SK-N-SH (cell line): Measurements from ENCODE around the gene OSBPL6. TPM values are rescaled to one million over a fixed set of nuclear protein-coding genes. Genes with fewer than 3 reads are reported as not detected.
"Not testable (repeated sequence)": the region's sequence is repeated elsewhere in the genome, so short reads cannot be mapped to it uniquely, and the experiment has no call there.

Source experiments
- CTCF ChIA-PET: fragments of 300-600, 350-600 bp; formaldehyde crosslinking; extraction: SDS; loops from one replicate; lab custom pipeline; 2021; lab: Yijun Ruan, JAX
- POLR2A ChIA-PET: fragments of 350-600 bp; sonication (Branson Sonifier 250); formaldehyde crosslinking; extraction: SDS; loops from one replicate; lab custom pipeline; 2020; ENCODE audit warnings: antibody characterized with exemption, inconsistent platforms; lab: Yijun Ruan, JAX
- DNase-seq: peaks from one replicate; pipeline ENCODE4 v3.0.0; 2012
- H2AFZ ChIP-seq: fragments of 200-600 bp; sonication (generic); 2 replicates; pipeline ENCODE4 v1.8.1; 2016; ENCODE audit warnings: antibody characterized with exemption, mild to moderate bottlenecking, low read depth
- H3F3A ChIP-seq: fragments of 200-600 bp; sonication (generic); replicated peaks from 2 replicates; pipeline ENCODE3; 2016; ENCODE audit warnings: antibody characterized with exemption, mild to moderate bottlenecking; ENCODE audit not compliant: insufficient read depth
- H3K27ac ChIP-seq, 2 experiments: fragments of 200-500 bp in 1 of 2; fragments of 200-600 bp in 1 of 2; sonication (Bioruptor generic) in 1 of 2; sonication (generic), shearing (Covaris generic) in 1 of 2; 2 replicates each; pipeline versions ENCODE4 v1.5.1 to v1.6.1; 2014 to 2016; ENCODE audit warnings: low read depth in 2 of 2, inconsistent platforms in 1 of 2, low read length in 1 of 2, mild to moderate bottlenecking in 1 of 2, mixed read lengths in 1 of 2
- H3K27me3 ChIP-seq: fragments of 200-600 bp; sonication (generic), shearing (Covaris generic); 2 replicates; pipeline ENCODE4 v1.6.1; 2016; ENCODE audit warnings: mixed run types; ENCODE audit not compliant: insufficient read depth
- H3K36me3 ChIP-seq, 2 experiments: fragments of 200-500 bp in 1 of 2; fragments of 200-600 bp in 1 of 2; sonication (Bioruptor generic) in 1 of 2; sonication (generic) in 1 of 2; replicated peaks in 1 of 2; 2 replicates each; pipeline versions ENCODE3 to v1.5.1; 2014 to 2016; ENCODE audit warnings: low read length in 1 of 2, mild to moderate bottlenecking in 1 of 2; ENCODE audit not compliant: insufficient read depth in 2 of 2, control insufficient read depth in 1 of 2
- H3K4me1 ChIP-seq, 2 experiments: fragments of 200-500 bp in 1 of 2; fragments of 200-600 bp in 1 of 2; sonication (Bioruptor generic) in 1 of 2; sonication (generic), shearing (Covaris generic) in 1 of 2; 2 replicates each; pipeline versions ENCODE4 v1.5.1 to v1.6.1; 2014 to 2016; ENCODE audit warnings: low read depth in 1 of 2, low read length in 1 of 2, mixed run types in 1 of 2; ENCODE audit not compliant: insufficient read depth in 2 of 2, control insufficient read depth in 1 of 2
- H3K4me2 ChIP-seq: fragments of 200-600 bp; sonication (generic), shearing (Covaris generic); 2 replicates; pipeline ENCODE4 v1.6.1; 2017; ENCODE audit warnings: mixed run types
- H3K4me3 ChIP-seq, 2 experiments: fragments of 200-500 bp in 1 of 2; fragments of 200-600 bp in 1 of 2; sonication (Bioruptor generic) in 1 of 2; sonication (generic), shearing (Covaris generic) in 1 of 2; 2 replicates each; pipeline versions ENCODE4 v1.5.1 to v1.8.1; 2014 to 2016; ENCODE audit warnings: low read depth in 2 of 2, inconsistent platforms in 1 of 2, low read length in 1 of 2, mild to moderate bottlenecking in 1 of 2, mixed read lengths in 1 of 2, moderate library complexity in 1 of 2
- H3K79me2 ChIP-seq: fragments of 200-600 bp; sonication (generic); 2 replicates; pipeline ENCODE4 v1.8.1; 2017; ENCODE audit warnings: mild to moderate bottlenecking; ENCODE audit not compliant: insufficient read depth
- H3K9ac ChIP-seq: fragments of 200-600 bp; sonication (generic); 2 replicates; pipeline ENCODE4 v1.6.1; 2017; ENCODE audit warnings: mixed run types
- H3K9me2 ChIP-seq: fragments of 200-600 bp; sonication (generic); 2 replicates; pipeline ENCODE4 v1.6.1; 2017; ENCODE audit warnings: mixed run types
- H3K9me3 ChIP-seq: fragments of 200-600 bp; sonication (generic); 2 replicates; pipeline ENCODE4 v1.6.1; 2017; ENCODE audit warnings: mixed run types, mild to moderate bottlenecking, moderate library complexity
- H4K20me1 ChIP-seq: fragments of 200-600 bp; sonication (generic); 2 replicates; pipeline ENCODE4 v1.6.1; 2017; ENCODE audit warnings: mild to moderate bottlenecking, mixed run types; ENCODE audit not compliant: insufficient read depth
- EZH2phosphoT487 ChIP-seq: fragments of 200-600 bp; sonication (generic); IDR thresholded peaks from 2 replicates; pipeline ENCODE4 v1.6.1; 2017; ENCODE audit warnings: low read depth, mixed run types, mild to moderate bottlenecking, antibody characterized with exemption, moderate library complexity, borderline replicate concordance
- FOSL2 ChIP-seq: IDR thresholded peaks from 2 replicates; pipeline ENCODE4 v1.4.0; 2012; ENCODE audit warnings: low read depth, mild to moderate bottlenecking, moderate library complexity, borderline replicate concordance
- FOXM1 ChIP-seq: IDR thresholded peaks from 2 replicates; pipeline ENCODE4 v1.4.0; 2012; ENCODE audit warnings: low read depth, mild to moderate bottlenecking
- GATA2 ChIP-seq: sonication (generic); formaldehyde crosslinking; IDR thresholded peaks from 2 replicates; pipeline ENCODE4 v1.5.0; 2020; ENCODE audit warnings: mild to moderate bottlenecking, missing genetic modification reagents
- JUND ChIP-seq: IDR thresholded peaks from 2 replicates; pipeline ENCODE4 v1.4.0; 2012
- SMC3 ChIP-seq: IDR thresholded peaks from 2 replicates; pipeline ENCODE4 v1.6.1; 2012; ENCODE audit warnings: low read depth, low read length, improper control_type of control experiment
- USF1 ChIP-seq: IDR thresholded peaks from 2 replicates; pipeline ENCODE4 v1.4.0; 2012; ENCODE audit warnings: low read depth, borderline replicate concordance
- USF2 ChIP-seq: fragments of 150-350 bp; IDR thresholded peaks from 2 replicates; pipeline ENCODE4 v1.6.1; 2017; ENCODE audit warnings: antibody characterized with exemption, low read length, low read depth, borderline replicate concordance
- YY1 ChIP-seq: IDR thresholded peaks from 2 replicates; pipeline ENCODE4 v1.4.0; 2012; ENCODE audit warnings: low read depth, mild to moderate bottlenecking
- WGBS: methylation state at CpG from one replicate; pipeline ENCODE4 v1.1.6; 2017; ENCODE audit warnings: low lambda C conversion rate; 5-methylcytosine and 5-hydroxymethylcytosine counted together
- polyA plus RNA-seq, 3 experiments: library from polyadenylated mRNA; depleted of rRNA; stranded (reverse); fragments of >200 nt; gene quantifications; 2 replicates each; pipeline ENCODE4 v1.2.3, GENCODE V29; 2012
- TF ChIP-seq, protein P1 (sequence below): IDR thresholded peaks from 2 replicates; pipeline ENCODE4; 2012
- TF ChIP-seq, protein P2 (sequence below): fragments of 150-350 bp; IDR thresholded peaks from 2 replicates; pipeline ENCODE4 v1.6.1; 2016; ENCODE audit warnings: mild to moderate bottlenecking, low read depth, low read length

The OSBPL6 gene
- polyA plus RNA-seq, 1 of the 3 experiments (the other 2 are of a cell fraction), result 2.7 TPM

GRCh38 chr2:178350051-178350450, 155.7 kb downstream of the OSBPL6 start:
- Histone ChIP-seq H3K9me3 (no peaks in the 10 kb centered on the region), H3F3A (no peaks in the 10 kb centered on the region), H3K27me3 (no peaks in the 10 kb centered on the region), H3K27ac (no peak overlapping the region), H3K79me2 (no peaks in the 10 kb centered on the region), H3K36me3 (no peaks in the 10 kb centered on the region), H3K4me2 (no peak overlapping the region), H3K9ac (no peak overlapping the region), H3K9me2 (no peaks in the 10 kb centered on the region), H4K20me1 (no peaks in the 10 kb centered on the region), H3K4me3 (no peak overlapping the region), H2AFZ (no peak overlapping the region), H3K4me1 (no peaks in the 10 kb centered on the region)
- ChIA-PET CTCF (interaction anchor here (0.9 kb wide), 1 partner anchor 47 kb away, joined by 3 read pairs; no protein-coding TSS in a partner anchor), POLR2A (no interaction called here)
- DNase-seq, result no peak
- 89% methylated on average over 3 of the region's 3 CpGs for WGBS
- TF ChIP-seq, protein P1, sequence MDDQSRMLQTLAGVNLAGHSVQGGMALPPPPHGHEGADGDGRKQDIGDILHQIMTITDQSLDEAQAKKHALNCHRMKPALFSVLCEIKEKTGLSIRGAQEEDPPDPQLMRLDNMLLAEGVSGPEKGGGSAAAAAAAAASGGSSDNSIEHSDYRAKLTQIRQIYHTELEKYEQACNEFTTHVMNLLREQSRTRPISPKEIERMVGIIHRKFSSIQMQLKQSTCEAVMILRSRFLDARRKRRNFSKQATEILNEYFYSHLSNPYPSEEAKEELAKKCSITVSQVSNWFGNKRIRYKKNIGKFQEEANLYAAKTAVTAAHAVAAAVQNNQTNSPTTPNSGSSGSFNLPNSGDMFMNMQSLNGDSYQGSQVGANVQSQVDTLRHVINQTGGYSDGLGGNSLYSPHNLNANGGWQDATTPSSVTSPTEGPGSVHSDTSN, result no peak
- TF ChIP-seq GATA2 (CRISPR knock-in tag) (no peak), YY1 (no peak), FOXM1 (no peak), FOSL2 (no peak), USF1 (no peak), USF2 (no peak), SMC3 (no peak), JUND (no peak), EZH2phosphoT487 (no peak)
- TF ChIP-seq, protein P2, sequence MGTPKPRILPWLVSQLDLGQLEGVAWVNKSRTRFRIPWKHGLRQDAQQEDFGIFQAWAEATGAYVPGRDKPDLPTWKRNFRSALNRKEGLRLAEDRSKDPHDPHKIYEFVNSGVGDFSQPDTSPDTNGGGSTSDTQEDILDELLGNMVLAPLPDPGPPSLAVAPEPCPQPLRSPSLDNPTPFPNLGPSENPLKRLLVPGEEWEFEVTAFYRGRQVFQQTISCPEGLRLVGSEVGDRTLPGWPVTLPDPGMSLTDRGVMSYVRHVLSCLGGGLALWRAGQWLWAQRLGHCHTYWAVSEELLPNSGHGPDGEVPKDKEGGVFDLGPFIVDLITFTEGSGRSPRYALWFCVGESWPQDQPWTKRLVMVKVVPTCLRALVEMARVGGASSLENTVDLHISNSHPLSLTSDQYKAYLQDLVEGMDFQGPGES, result no peak

GRCh38 chr2:178357704-178358103, 163.4 kb downstream of the OSBPL6 start:
- 95% methylated on average over 4 of the region's 4 CpGs for WGBS
- H3K4me2 ChIP-seq, H3K79me2 ChIP-seq, H3K4me3 ChIP-seq, H3K9me2 ChIP-seq, H3F3A ChIP-seq, H4K20me1 ChIP-seq, H3K9me3 ChIP-seq, H3K4me1 ChIP-seq, H2AFZ ChIP-seq, POLR2A ChIA-PET, DNase-seq, H3K27me3 ChIP-seq, H3K36me3 ChIP-seq, H3K27ac ChIP-seq, H3K9ac ChIP-seq, CTCF ChIA-PET: not testable (repeated sequence)
